ENCODE measurements around the gene CENATAC. TPM values are rescaled to one million over a fixed set of nuclear protein-coding genes. Genes with fewer than 3 reads are reported as not detected.
"Not testable (repeated sequence)": the region's sequence is repeated elsewhere in the genome, so short reads cannot be mapped to it uniquely, and the experiment has no call there.

The CENATAC gene
- 10 to 100 TPM in 4 of 6 donors, 1 to 10 TPM in 2; 9.1 to 21.3 (median 14.0) TPM for total RNA-seq
- polyA plus RNA-seq, result 10 to 100 TPM; 61.1 to 86.2 TPM

GRCh38 chr11:118997627-118998387 lies at the start of gene CENATAC:
Gene CENATAC, plus strand, starts transcription at chr11:118998138. Its CDS starts 60 bp downstream, at chr11:118998198.
- FAIRE-seq, result no peak
- TF ChIP-seq CTCF (IDR thresholded peaks at IDR 0.05), result no peak

GRCh38 chr11:118953265-118953664 lies 44.7 kb upstream of the CENATAC start:
- DNase-seq, result peak in 1 of 6 donors; percentile 10
- H3K9me3 ChIP-seq, result no peaks in the 10 kb centered on the region
- TF ChIP-seq CTCF (IDR thresholded peaks at IDR 0.05), result no peak
- ATAC-seq, result no peak
- intact Hi-C loops (cut with DNase I), result loop anchor here in 1 of 3 donors (10.0 kb wide), 1 partner anchor 258 kb away; no protein-coding TSS in a partner anchor
- H3K4me3 ChIP-seq, result no peak overlapping the region
- no peak for FAIRE-seq
- no peaks in the 10 kb centered on the region for H3K4me1 ChIP-seq
- H3K27me3 ChIP-seq, result no peaks in the 10 kb centered on the region
- H3K27ac ChIP-seq, result no peak overlapping the region
- no peaks in the 10 kb centered on the region for H3K36me3 ChIP-seq
- 46 to 57% methylated on average over 4 to 6 of the region's 6 CpGs for WGBS, 2 donors

More at GRCh38 chr11:118997627-118998387, at the start of gene CENATAC:
- WGBS, 2 donors, result 0% methylated on average over 48 to 54 of the region's 54 CpGs
- H3K27ac ChIP-seq, result peak within 1 kb of the TSS; percentile 34 to 64 (median 62)
- DNase-seq (peak; percentile 93 to 98 (median 95)), ATAC-seq (peak; percentile 99 to 100 (median 100))
- H3K27me3 ChIP-seq, result no peaks in the 10 kb centered on the region
- no peaks in the 10 kb centered on the region for H3K9me3 ChIP-seq
- intact Hi-C loops (cut with DNase I), result no loop called here
- H3K36me3 ChIP-seq, result peaks cover 0 to 8% (median 8%) of the 10 kb centered on the region in 3 donors
- peak within 1 kb of the TSS; percentile 53 to 91 (median 74) for H3K4me3 ChIP-seq
- H3K4me1 ChIP-seq, result peaks cover 0 to 14% (median 0%) of the 10 kb centered on the region in 3 donors

GRCh38 chr11:118953976-118954375 lies 44.0 kb upstream of the CENATAC start:
- intact Hi-C loops (cut with DNase I), result loop anchor here in 1 of 3 donors (10.0 kb wide), 1 partner anchor 259 kb away; no protein-coding TSS in a partner anchor
- H3K9me3 ChIP-seq, H3K4me1 ChIP-seq, H3K27me3 ChIP-seq, ATAC-seq, FAIRE-seq, H3K27ac ChIP-seq, H3K4me3 ChIP-seq, H3K36me3 ChIP-seq: not testable (repeated sequence)
- WGBS, 2 donors, result 72 to 85% methylated on average over 6 of the region's 6 CpGs
- peak in 1 of 6 donors; percentile 21 for DNase-seq

- FAIRE-seq (no peak), DNase-seq (peak; percentile 83 to 96 (median 94)), ATAC-seq (peak; percentile 98 to 100 (median 99))
- TF ChIP-seq CTCF (IDR thresholded peaks at IDR 0.05), result peak; percentile 93 to 97 (median 94)
- intact Hi-C loops (cut with DNase I), result loop anchor here in 2 of 3 donors (5.0 to 10.0 kb wide), 3 partner anchors 49 to 264 kb away; no protein-coding TSS in a partner anchor
- Histone ChIP-seq H3K36me3 (no peaks in the 10 kb centered on the region), H3K9me3 (no peaks in the 10 kb centered on the region), H3K4me1 (no peaks in the 10 kb centered on the region), H3K4me3 (no peak within 1 kb of the TSS), H3K27ac (no peak within 1 kb of the TSS), H3K27me3 (no peaks in the 10 kb centered on the region)
- WGBS, 2 donors, result 4 to 5% methylated on average over 6 to 7 of the region's 7 CpGs
Measured at GRCh38 chr11:118956094-118956846, 41.7 kb upstream of the CENATAC start, which contains the start of gene UPK2. Gene UPK2, plus strand, starts transcription at chr11:118956298. Its CDS starts 53 bp downstream, at chr11:118956351.

Measured in pancreas (tissue), 10 donors.